DMS53 treated with DMSO at 0.1 percent for 48 hours (cell line): Measurements from ENCODE around the gene SELENOV.

ENCODE experiments used
- DNase-seq: peaks from one replicate; lab custom pipeline; 2025; ENCODE audit not compliant: unreplicated experiment; lab: John Stamatoyannopoulos, UW

The SELENOV gene

GRCh38 chr19:39492788-39493187 lies 22.2 kb upstream of the SELENOV start:
- no peak for DNase-seq

GRCh38 chr19:39494661-39495060 lies 20.3 kb upstream of the SELENOV start:
- no peak for DNase-seq

GRCh38 chr19:39496063-39496462 lies 18.9 kb upstream of the SELENOV start:
- DNase-seq: no peak

GRCh38 chr19:39497701-39497995 lies 17.3 kb upstream of the SELENOV start:
- no peak for DNase-seq

GRCh38 chr19:39497996-39498797 lies 16.7 kb upstream of the SELENOV start:
- peak; percentile 94 for DNase-seq

GRCh38 chr19:39498798-39499642 lies 15.9 kb upstream of the SELENOV start, which contains the start of gene DLL3:
Gene DLL3 (plus strand): TSS chr19:39498947. CDS start chr19:39498975, 28 bp downstream.
- peak; percentile 55 for DNase-seq

- no peak for DNase-seq
Measured at GRCh38 chr19:39499932-39500331, 15.0 kb upstream of the SELENOV start.

GRCh38 chr19:39500543-39500942 lies 14.4 kb upstream of the SELENOV start:
- DNase-seq: no peak

- no peak for DNase-seq
Measured at GRCh38 chr19:39501340-39501739, 13.6 kb upstream of the SELENOV start.

- no peak for DNase-seq
Measured at GRCh38 chr19:39502640-39503417, 12.1 kb upstream of the SELENOV start.

GRCh38 chr19:39506598-39506943 lies 8.4 kb upstream of the SELENOV start:
- DNase-seq: peak; percentile 67

- peak; percentile 88 for DNase-seq
Measured at GRCh38 chr19:39506944-39507714, 7.8 kb upstream of the SELENOV start.

GRCh38 chr19:39507715-39508364 lies 7.1 kb upstream of the SELENOV start:
- DNase-seq: no peak

GRCh38 chr19:39508629-39509028 lies 6.3 kb upstream of the SELENOV start:
- no peak for DNase-seq

GRCh38 chr19:39509233-39509632 lies 5.7 kb upstream of the SELENOV start:
- no peak for DNase-seq

GRCh38 chr19:39512988-39513387 lies 2.0 kb upstream of the SELENOV start:
- DNase-seq: no peak

- no peak for DNase-seq
Measured at GRCh38 chr19:39515551-39516191, 732 bp downstream of the SELENOV start.

GRCh38 chr19:39516270-39516669 lies 1.3 kb downstream of the SELENOV start:
- DNase-seq: no peak

- no peak for DNase-seq
Measured at GRCh38 chr19:39517432-39517831, 2.5 kb downstream of the SELENOV start.

- no peak for DNase-seq
Measured at GRCh38 chr19:39518458-39518857, 3.5 kb downstream of the SELENOV start.
